GM21529 (cell line): ENCODE results near the gene HBZ.
"Not testable (repeated sequence)": the region's sequence is repeated elsewhere in the genome, so short reads cannot be mapped to it uniquely, and the experiment has no call there.

Experiments used
- ATAC-seq: cut with Tn5 transposase; IDR thresholded peaks from one replicate; pipeline ENCODE4 v1.9.1; 2021; ENCODE audit not compliant: unreplicated experiment

HBZ gene

GRCh38 chr16:177981-178667, 25.7 kb downstream of the HBZ start:
- no peak for ATAC-seq

DNA sequence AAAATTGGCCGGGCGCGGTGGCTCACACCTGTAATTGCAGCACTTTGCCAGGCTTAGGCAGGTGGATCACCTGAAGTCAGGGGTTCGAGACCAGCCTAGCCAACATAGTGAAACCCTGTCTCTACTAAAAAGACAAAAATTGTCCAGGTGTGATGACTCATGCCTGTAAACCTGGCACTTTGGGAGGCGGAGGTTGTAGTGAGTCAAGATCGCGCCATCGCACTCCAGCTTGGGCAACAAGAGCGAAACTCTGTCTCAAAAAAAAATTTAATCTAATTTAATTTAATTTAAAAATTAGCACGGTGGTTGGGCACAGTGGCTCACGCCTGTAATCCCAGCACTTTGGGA, 26.2 kb downstream of the HBZ start:
- ATAC-seq: no peak

- no peak for ATAC-seq
Observed at GRCh38 chr16:179211-180092, 27.0 kb downstream of the HBZ start.

- no peak for ATAC-seq
Observed at GRCh38 chr16:180101-180675, 27.7 kb downstream of the HBZ start, which contains the start of gene HBQ1. HBQ1 (plus strand) TSS chr16:180459; CDS start chr16:180487, 28 bp downstream.

DNA sequence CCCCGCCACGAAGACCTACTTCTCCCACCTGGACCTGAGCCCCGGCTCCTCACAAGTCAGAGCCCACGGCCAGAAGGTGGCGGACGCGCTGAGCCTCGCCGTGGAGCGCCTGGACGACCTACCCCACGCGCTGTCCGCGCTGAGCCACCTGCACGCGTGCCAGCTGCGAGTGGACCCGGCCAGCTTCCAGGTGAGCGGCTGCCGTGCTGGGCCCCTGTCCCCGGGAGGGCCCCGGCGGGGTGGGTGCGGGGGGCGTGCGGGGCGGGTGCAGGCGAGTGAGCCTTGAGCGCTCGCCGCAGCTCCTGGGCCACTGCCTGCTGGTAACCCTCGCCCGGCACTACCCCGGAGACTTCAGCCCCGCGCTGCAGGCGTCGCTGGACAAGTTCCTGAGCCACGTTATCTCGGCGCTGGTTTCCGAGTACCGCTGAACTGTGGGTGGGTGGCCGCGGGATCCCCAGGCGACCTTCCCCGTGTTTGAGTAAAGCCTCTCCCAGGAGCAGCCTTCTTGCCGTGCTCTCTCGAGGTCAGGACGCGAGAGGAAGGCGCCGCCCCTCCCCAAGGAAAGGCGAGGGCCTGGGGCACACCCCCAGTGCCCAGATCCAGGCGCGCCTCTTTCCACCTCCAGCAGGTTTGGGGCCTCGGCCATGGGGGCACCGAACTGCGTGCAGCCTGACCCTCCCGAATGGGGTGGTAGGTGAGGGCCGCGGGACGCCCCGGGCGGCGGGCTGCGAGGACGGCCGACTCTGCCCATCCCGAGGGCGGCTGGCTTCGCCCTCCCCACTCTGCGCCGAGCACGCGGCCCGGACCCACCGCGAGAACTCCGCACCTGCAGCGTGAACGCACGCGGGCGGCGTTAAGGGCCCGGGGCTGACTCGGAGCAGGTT, 28.5 kb downstream of the HBZ start:
- ATAC-seq: peak; percentile 49

- ATAC-seq: no peak
Observed at GRCh38 chr16:181565-182021, 29.1 kb downstream of the HBZ start.

- no peak for ATAC-seq
Observed at GRCh38 chr16:183005-183404, 30.6 kb downstream of the HBZ start.

DNA sequence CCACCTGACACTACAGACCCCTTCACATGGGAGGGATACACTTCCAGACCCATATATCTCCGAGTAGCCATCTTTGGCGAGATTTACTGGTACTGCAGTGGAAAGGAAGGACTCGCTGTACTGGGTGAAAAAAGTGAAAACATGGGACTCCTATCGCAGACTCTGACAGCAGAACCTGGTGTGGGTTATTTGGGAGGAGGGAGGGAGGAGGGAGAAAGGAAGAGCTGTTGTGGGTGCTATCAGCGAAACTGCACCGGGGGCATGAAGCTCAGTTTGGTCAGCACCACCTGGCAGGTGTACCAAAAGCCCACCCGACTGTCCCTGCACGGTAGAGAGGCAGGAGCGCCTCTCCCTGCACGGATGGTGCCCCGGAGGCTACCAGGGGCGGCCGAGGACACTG, 32.8 kb downstream of the HBZ start:
- no peak for ATAC-seq

DNA sequence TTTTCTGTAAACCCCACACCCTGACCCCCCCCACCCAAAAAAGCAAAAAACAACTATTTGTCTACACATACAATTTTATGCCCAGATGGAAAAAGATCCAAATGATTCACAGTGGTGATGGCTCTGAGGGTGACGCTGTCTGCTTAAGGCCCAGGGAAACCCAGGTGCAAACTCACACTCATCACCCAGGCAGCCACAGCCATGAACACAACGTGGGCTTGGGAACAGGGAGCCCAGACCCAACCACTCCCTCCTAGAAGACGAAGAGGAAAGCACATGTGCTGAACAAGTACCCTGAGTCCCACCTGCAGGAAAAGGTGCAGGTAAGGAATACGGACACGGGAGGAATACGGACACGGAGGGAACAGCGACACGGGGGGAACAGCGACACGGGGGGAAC, 33.2 kb downstream of the HBZ start:
- ATAC-seq: no peak

DNA sequence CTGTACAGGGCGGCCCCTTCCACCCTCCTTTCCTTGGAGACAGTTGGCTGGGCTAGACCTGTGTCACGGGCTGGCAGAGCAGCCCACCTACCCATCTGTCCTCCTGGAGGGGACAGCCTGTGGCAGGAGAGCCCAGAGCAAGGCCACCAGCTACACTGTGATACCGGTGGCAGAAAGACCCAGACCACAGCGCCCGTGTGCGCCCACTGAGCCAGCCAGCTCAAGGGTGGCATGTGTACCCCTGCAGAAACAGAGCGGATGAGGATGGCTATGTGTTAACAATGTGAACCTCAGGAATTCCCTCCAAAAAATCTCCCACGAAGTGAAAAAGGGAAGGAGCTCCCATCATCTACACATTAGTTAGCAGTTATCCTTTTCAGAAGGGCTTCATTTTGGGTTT, 34.9 kb downstream of the HBZ start:
- ATAC-seq: no peak

DNA sequence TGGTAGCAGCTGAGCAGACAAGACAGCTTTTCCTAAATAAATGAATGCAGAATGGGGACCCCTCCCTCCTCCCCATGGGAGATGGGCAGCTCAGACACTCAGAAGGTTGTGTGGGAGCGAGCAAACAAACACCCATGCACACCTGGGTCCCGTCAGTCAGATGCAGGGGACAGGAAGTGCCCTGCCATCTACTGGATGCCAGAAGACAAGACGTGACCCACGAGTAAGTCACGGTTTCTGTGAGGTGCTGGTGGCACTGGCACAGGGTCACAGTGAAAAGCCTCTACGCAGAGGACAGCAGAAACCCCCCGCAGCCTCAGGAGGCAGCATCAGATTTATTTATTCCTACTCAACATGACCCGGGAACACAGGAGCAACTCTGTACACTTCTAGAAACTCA, 36.2 kb downstream of the HBZ start:
- ATAC-seq: no peak

DNA sequence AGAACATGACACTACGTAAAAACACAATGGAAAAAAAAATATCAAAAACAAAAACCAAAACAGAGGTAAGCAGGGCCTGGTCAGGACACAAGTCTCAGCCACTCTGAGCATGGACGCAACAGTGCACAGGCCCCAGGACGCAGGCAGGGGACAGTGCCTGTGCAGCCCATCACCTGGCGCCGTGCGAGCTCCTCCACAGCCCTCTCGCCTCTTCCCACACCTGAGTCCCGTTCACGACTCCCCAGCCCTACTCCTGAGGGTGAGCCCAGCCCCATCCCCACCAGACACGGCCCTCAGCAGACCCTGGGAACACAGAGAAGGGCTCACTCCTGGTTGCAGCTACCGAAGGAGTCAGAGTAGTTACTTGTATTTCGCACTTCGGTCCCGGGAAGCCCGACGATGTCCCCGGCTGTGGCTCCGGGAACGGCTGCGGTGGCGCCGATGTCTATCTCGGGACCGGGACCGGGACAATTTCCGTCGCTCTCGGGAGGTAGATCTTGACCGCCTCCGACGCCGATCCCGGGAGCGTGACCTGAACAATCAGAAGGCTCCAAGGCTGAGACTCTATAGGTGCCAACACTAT, 37.3 kb downstream of the HBZ start:
- ATAC-seq: no peak

GRCh38 chr16:191831-192230, 39.4 kb downstream of the HBZ start:
- no peak for ATAC-seq

- ATAC-seq: no peak
Observed at GRCh38 chr16:192686-193085, 40.2 kb downstream of the HBZ start.

DNA sequence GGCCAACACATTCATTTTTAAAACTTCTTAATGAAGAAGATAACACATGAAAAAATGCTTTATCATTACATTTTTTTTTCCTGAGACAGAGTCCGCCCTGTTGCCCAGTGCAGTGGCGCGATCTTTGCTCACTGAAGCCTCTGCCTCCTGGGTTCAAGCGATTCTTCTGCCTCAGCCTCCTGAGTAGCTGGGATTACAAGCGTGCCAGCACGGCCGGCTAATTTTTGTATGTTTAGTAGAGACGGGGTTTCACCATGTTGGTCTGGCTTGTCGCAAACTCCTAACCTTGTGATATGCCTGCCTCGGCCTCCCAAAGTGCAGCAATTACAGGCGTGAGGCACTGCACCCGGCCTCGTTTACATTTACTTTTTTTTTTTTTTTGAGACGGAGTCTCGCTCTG, 41.0 kb downstream of the HBZ start:
- no peak for ATAC-seq

DNA sequence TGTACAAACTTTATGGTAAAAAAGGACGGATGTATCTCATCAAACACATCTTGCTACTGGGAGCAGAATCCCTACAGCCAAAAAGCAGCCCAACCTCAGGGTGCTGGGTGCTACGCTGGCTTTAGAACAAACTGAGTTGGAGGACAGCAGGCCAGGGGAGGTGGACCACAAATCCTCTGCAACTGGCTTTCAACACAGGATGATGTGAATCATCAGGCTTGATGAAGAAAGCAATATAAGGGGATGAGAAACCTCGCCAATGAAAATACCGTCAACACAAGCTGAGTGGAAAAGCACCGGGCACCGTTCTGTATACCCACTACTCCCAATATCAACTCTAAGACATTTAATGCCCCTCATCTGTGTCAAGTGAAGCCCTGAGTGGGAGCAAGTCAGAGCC, 42.1 kb downstream of the HBZ start:
- no peak for ATAC-seq

DNA sequence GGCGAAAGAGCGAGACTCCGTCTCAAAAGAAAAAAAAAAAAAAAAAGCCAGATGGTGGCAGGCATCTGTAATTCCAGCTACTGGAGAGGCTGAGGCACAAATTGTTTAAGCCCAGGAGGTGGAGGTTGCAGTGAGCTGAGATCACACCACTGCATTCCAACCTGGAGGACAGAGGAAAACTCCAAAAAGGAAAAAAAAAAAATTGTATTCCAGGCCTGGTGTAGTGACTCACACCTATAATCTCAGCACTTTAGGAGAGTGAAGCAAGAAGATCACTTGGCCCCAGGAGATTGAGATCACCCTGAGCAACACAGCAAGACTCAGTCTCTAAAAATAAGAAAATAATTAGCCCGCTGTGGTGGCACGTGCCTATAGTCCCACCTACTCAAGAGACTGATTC, 47.9 kb downstream of the HBZ start:
- ATAC-seq: no peak

- ATAC-seq: no peak
Observed at GRCh38 chr16:203246-203645, 50.8 kb downstream of the HBZ start.

DNA sequence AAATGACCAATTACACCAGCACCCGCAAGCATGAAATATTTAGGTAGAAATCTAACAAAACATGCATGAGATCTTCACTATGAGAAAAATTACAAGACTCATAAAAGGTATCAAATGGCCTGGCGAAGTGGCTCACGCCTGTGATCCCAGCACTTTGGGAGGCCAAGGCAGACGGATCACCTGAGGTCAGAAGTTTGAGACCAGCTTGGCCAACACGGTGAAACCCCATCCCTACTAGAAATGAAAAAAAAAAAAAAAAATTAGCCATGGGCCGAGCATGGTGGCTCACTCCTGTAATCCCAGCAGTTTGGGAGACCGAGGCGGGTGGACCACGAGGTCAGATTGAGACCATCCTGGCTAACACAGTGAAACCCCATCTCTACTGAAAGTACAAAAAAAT, 51.6 kb downstream of the HBZ start:
- ATAC-seq: not testable (repeated sequence)
